LNCaP clone FGC (cell line): ENCODE results near the gene SERPIND1.

Source experiments
- DNase-seq: peaks from one replicate; pipeline ENCODE4 v3.0.0-alpha.2; 2011; ENCODE audit warnings: low read depth
- H3K4me3 ChIP-seq: 2 replicates; pipeline ENCODE4 v1.5.1; 2011; ENCODE audit warnings: mild to moderate bottlenecking, low read depth, low read length, control low read depth
- TF ChIP-seq, protein P1 (sequence below): IDR thresholded peaks from 2 replicates; pipeline ENCODE4 v1.5.1; 2012; ENCODE audit warnings: mild to moderate bottlenecking; ENCODE audit not compliant: control insufficient read depth, insufficient read depth; ENCODE audit errors: extremely low read depth

Gene SERPIND1

GRCh38 chr22:20776624-20777405, 2.9 kb downstream of the SERPIND1 start:
- DNase-seq: no peak
- no peak overlapping the region for H3K4me3 ChIP-seq
- TF ChIP-seq, protein P1, sequence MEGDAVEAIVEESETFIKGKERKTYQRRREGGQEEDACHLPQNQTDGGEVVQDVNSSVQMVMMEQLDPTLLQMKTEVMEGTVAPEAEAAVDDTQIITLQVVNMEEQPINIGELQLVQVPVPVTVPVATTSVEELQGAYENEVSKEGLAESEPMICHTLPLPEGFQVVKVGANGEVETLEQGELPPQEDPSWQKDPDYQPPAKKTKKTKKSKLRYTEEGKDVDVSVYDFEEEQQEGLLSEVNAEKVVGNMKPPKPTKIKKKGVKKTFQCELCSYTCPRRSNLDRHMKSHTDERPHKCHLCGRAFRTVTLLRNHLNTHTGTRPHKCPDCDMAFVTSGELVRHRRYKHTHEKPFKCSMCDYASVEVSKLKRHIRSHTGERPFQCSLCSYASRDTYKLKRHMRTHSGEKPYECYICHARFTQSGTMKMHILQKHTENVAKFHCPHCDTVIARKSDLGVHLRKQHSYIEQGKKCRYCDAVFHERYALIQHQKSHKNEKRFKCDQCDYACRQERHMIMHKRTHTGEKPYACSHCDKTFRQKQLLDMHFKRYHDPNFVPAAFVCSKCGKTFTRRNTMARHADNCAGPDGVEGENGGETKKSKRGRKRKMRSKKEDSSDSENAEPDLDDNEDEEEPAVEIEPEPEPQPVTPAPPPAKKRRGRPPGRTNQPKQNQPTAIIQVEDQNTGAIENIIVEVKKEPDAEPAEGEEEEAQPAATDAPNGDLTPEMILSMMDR: no peak

DNA sequence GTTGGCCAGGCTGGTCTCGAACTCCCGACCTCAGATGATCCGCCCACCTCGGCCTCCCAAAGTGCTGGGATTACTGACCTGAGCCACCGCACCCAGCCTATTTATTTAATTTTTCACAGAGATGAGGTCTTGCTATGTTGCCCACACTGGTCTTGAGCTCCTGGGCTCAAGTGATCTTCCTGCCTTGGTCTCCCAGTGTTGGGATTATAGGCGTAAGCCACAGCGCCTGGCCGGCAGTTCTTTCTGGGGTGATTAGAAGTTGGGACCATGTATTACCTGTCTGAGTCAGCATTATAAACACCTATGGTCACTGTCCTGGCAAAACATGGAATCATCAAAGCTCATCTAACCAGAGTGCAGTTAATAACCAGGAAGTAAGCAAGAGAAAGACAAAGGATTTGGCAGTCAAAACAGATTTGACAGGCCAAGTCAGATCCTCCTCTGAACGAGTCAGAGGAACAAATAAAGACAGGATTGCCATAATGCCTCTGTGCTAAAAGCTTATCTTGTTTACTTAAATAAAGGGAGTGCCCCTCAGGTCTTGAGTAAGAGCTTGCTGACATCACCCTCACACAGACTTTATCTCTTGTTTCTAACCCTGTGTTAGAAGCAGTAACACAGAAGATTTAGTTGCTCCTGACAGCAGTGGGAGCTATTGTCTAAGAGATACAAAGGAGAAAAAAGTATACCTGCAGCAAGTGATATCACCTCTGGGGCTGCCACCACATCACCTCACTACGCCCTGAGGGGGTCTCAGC, 3.7 kb downstream of the SERPIND1 start:
- TF ChIP-seq, protein P1: 0 out of 2 replicates have a peak, but pooled peaks have one; percentile 32
- peak; percentile 99 for DNase-seq
- no peak overlapping the region for H3K4me3 ChIP-seq

DNA sequence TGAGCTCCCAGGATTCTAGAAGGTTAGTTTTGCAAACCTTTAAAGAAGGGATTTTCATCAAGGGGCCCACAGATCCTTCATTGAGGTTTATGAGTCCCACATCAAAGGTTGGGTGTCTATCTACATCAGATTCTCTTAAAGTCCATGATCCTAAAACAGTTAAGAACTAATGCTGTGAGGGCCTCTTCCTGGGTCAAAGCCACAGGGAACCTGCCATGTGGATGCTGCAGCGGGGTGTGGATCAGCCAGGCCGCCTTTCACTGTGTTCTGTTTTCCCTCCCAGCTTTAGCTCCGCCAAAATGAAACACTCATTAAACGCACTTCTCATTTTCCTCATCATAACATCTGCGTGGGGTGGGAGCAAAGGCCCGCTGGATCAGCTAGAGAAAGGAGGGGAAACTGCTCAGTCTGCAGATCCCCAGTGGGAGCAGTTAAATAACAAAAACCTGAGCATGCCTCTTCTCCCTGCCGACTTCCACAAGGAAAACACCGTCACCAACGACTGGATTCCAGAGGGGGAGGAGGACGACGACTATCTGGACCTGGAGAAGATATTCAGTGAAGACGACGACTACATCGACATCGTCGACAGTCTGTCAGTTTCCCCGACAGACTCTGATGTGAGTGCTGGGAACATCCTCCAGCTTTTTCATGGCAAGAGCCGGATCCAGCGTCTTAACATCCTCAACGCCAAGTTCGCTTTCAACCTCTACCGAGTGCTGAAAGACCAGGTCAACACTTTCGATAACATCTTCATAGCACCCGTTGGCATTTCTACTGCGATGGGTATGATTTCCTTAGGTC, 5.3 kb downstream of the SERPIND1 start:
- DNase-seq: no peak
- TF ChIP-seq, protein P1: no peak
- H3K4me3 ChIP-seq: no peak overlapping the region

DNA sequence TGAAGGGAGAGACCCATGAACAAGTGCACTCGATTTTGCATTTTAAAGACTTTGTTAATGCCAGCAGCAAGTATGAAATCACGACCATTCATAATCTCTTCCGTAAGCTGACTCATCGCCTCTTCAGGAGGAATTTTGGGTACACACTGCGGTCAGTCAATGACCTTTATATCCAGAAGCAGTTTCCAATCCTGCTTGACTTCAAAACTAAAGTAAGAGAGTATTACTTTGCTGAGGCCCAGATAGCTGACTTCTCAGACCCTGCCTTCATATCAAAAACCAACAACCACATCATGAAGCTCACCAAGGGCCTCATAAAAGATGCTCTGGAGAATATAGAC, 5.9 kb downstream of the SERPIND1 start:
- DNase-seq: no peak
- H3K4me3 ChIP-seq: no peak overlapping the region
- TF ChIP-seq, protein P1: no peak

GRCh38 chr22:20781272-20781990, 7.5 kb downstream of the SERPIND1 start:
- DNase-seq: no peak
- H3K4me3 ChIP-seq: no peak overlapping the region
- TF ChIP-seq, protein P1: no peak

DNA sequence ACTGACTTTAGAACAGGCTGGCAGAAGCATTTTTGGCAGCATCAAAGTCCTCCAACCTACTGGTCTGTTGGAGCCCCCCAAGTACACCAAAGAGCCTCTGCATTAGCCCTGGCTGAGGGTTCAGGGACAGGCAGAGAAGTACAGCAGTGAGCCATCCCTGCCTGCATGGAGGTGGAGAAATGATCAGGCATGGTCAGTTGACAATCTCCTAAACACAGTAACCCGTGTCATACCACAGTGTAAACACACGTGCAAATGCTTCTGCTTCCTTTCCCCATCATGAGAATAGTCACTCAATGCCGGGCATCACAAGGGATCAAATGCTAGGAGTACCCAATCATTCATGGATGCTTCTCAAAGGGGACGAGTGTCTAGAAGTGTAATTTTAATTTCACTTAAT, 8.2 kb downstream of the SERPIND1 start:
- DNase-seq: no peak
- no peak overlapping the region for H3K4me3 ChIP-seq
- TF ChIP-seq, protein P1: no peak
